Activated CD8-positive, alpha-beta memory T cell treated with anti-CD3 and anti-CD28 coated beads, Interleukin-2, amount 50 U/mL, for 4 hours (primary cell): Measurements from ENCODE around the gene SPAG16.

Experiments
- DNase-seq: peaks from one replicate; pipeline ENCODE4 v3.0.0-alpha.2; 2020

Gene SPAG16

GRCh38 chr2:213411582-213412289, 127.5 kb downstream of the SPAG16 start:
- no peak for DNase-seq

- DNase-seq, result no peak
These were observed 130.8 kb downstream of the SPAG16 start for GRCh38 chr2:213415093-213415492.

- no peak for DNase-seq
These were observed 132.6 kb downstream of the SPAG16 start for GRCh38 chr2:213416832-213417231.

- DNase-seq, result no peak
These were observed 135.7 kb downstream of the SPAG16 start for GRCh38 chr2:213419980-213420379.

- no peak for DNase-seq
These were observed 136.6 kb downstream of the SPAG16 start for GRCh38 chr2:213420828-213421385.

- DNase-seq, result no peak
These were observed 137.9 kb downstream of the SPAG16 start for GRCh38 chr2:213422211-213422610.

- no peak for DNase-seq
These were observed 141.4 kb downstream of the SPAG16 start for GRCh38 chr2:213425618-213426017.

- DNase-seq, result no peak
These were observed 145.3 kb downstream of the SPAG16 start for GRCh38 chr2:213429516-213429915.

GRCh38 chr2:213443921-213444320, 159.7 kb downstream of the SPAG16 start:
- no peak for DNase-seq

GRCh38 chr2:213451542-213452239, 167.4 kb downstream of the SPAG16 start:
- no peak for DNase-seq

- DNase-seq, result no peak
These were observed 171.2 kb downstream of the SPAG16 start for GRCh38 chr2:213455316-213456008.

GRCh38 chr2:213475433-213475832, 191.2 kb downstream of the SPAG16 start:
- no peak for DNase-seq

GRCh38 chr2:213476641-213477040, 192.4 kb downstream of the SPAG16 start:
- DNase-seq, result no peak

- no peak for DNase-seq
These were observed 205.8 kb downstream of the SPAG16 start for GRCh38 chr2:213490087-213490486.

- no peak for DNase-seq
These were observed 207.1 kb downstream of the SPAG16 start for GRCh38 chr2:213491376-213491775.

GRCh38 chr2:213496226-213496625, 212.0 kb downstream of the SPAG16 start:
- no peak for DNase-seq

- no peak for DNase-seq
These were observed 216.6 kb downstream of the SPAG16 start for GRCh38 chr2:213500881-213501280.

- no peak for DNase-seq
These were observed 239.9 kb downstream of the SPAG16 start for GRCh38 chr2:213524164-213524563.

GRCh38 chr2:213537579-213537978, 253.3 kb downstream of the SPAG16 start:
- DNase-seq, result no peak

GRCh38 chr2:213544940-213545339, 260.7 kb downstream of the SPAG16 start:
- DNase-seq, result no peak

GRCh38 chr2:213545481-213545880, 261.2 kb downstream of the SPAG16 start:
- no peak for DNase-seq

GRCh38 chr2:213545964-213546475, 261.8 kb downstream of the SPAG16 start:
- DNase-seq, result no peak

- DNase-seq, result no peak
These were observed 267.3 kb downstream of the SPAG16 start for GRCh38 chr2:213551526-213551925.
